ENCODE measurements around the gene GALNT10.

GRCh38 chr5:154268073-154268472 is 77.5 kb downstream of the GALNT10 start:
- no peak for TF ChIP-seq POLR2AphosphoS5 (IDR thresholded peaks at IDR 0.05; ENCODE audit: borderline replicate concordance, low read depth, low read length)
- no peak for TF ChIP-seq EZH2 (IDR thresholded peaks at IDR 0.05)
- no peak for TF ChIP-seq FOXP2 (optimal IDR thresholded peaks at IDR 0.05; ENCODE audit: control extremely low read depth, extremely low read length, insufficient read depth)

Measured in SK-N-MC (cell line).